Measurements from ENCODE around the gene SYNGR2.

SYNGR2 gene

GRCh38 chr17:78126895-78127238, 41.5 kb upstream of the SYNGR2 start:
- Histone ChIP-seq H3K9ac (no peak overlapping the region), H3K4me1 (ENCODE audit: low read depth, poor library complexity, severe bottlenecking) (peaks cover 55% of the 10 kb centered on the region), H3K4me2 (peak overlapping the region; percentile 97), H3K4me3 (IDR thresholded peaks at IDR 0.05; ENCODE audit: insufficient read depth, low read depth, low read length) (no peak overlapping the region), H4K20me1 (ENCODE audit: insufficient read depth) (no peaks in the 10 kb centered on the region), H3K27ac (peak overlapping the region; percentile 50; the same call in 1 of the 2 replicates), H2AFZ (ENCODE audit: low read depth) (no peak overlapping the region), H3K36me3 (ENCODE audit: insufficient read depth) (no peaks in the 10 kb centered on the region), H3K27me3 (ENCODE audit: insufficient read depth, low read depth) (no peaks in the 10 kb centered on the region), H3K79me2 (ENCODE audit: insufficient read depth, low read depth) (peaks cover 38% of the 10 kb centered on the region)
- no peak for TF ChIP-seq CTCF (conservative IDR thresholded peaks at IDR 0.05; ENCODE audit: low read depth, low read length)

- H4K20me1 ChIP-seq (ENCODE audit: insufficient read depth), result no peaks in the 10 kb centered on the region
- H3K4me1 ChIP-seq (ENCODE audit: low read depth, poor library complexity, severe bottlenecking), result peaks cover 53% of the 10 kb centered on the region
- peak overlapping the region; percentile 97 for H3K4me2 ChIP-seq
- peak overlapping the region; percentile 69 for H3K9ac ChIP-seq
- H3K27me3 ChIP-seq (ENCODE audit: insufficient read depth, low read depth), result no peaks in the 10 kb centered on the region
- peaks cover 40% of the 10 kb centered on the region for H3K79me2 ChIP-seq (ENCODE audit: insufficient read depth, low read depth)
- no peaks in the 10 kb centered on the region for H3K36me3 ChIP-seq (ENCODE audit: insufficient read depth)
- no peak overlapping the region for H2AFZ ChIP-seq (ENCODE audit: low read depth)
- H3K27ac ChIP-seq, result peak overlapping the region; percentile 50
- TF ChIP-seq CTCF (conservative IDR thresholded peaks at IDR 0.05; ENCODE audit: low read depth, low read length), result no peak
- H3K4me3 ChIP-seq (IDR thresholded peaks at IDR 0.05; ENCODE audit: insufficient read depth, low read depth, low read length), result no peak overlapping the region
Measured at GRCh38 chr17:78127239-78127887, 41.0 kb upstream of the SYNGR2 start.

GRCh38 chr17:78127888-78128550, 40.4 kb upstream of the SYNGR2 start:
- Histone ChIP-seq H3K79me2 (ENCODE audit: insufficient read depth, low read depth) (peaks cover 47% of the 10 kb centered on the region), H2AFZ (ENCODE audit: low read depth) (peak overlapping the region; percentile 58), H3K27ac (peak overlapping the region; percentile 50)

More at GRCh38 chr17:78127888-78128550, 40.4 kb upstream of the SYNGR2 start:
- peaks cover 51% of the 10 kb centered on the region for H3K4me1 ChIP-seq (ENCODE audit: low read depth, poor library complexity, severe bottlenecking)
- no peaks in the 10 kb centered on the region for H3K36me3 ChIP-seq (ENCODE audit: insufficient read depth)
- H4K20me1 ChIP-seq (ENCODE audit: insufficient read depth), result no peaks in the 10 kb centered on the region
- H3K9ac ChIP-seq, result peak overlapping the region; percentile 69
- H3K4me3 ChIP-seq (IDR thresholded peaks at IDR 0.05; ENCODE audit: insufficient read depth, low read depth, low read length), result no peak overlapping the region
- H3K4me2 ChIP-seq, result peak overlapping the region; percentile 97
- H3K27me3 ChIP-seq (ENCODE audit: insufficient read depth, low read depth), result no peaks in the 10 kb centered on the region
- TF ChIP-seq CTCF (conservative IDR thresholded peaks at IDR 0.05; ENCODE audit: low read depth, low read length), result no peak
